Loucy (cell line): ENCODE results near the gene TXLNG.

Experiments
- EZH2phosphoT487 ChIP-seq: fragments of 200-600 bp; IDR thresholded peaks from 2 replicates; pipeline ENCODE4 v1.6.1; 2018; ENCODE audit warnings: antibody characterized with exemption, mild to moderate bottlenecking, moderate library complexity, borderline replicate concordance
- TF ChIP-seq, protein P1 (sequence below): fragments of 200-600 bp; sonication (generic); conservative IDR thresholded peaks from 2 replicates; pipeline ENCODE4 v1.5.1; 2014; ENCODE audit warnings: mild to moderate bottlenecking, antibody characterized with exemption, low read length

GRCh38 chrX:16862829-16863228 lies 76.6 kb downstream of the TXLNG start:
- TF ChIP-seq, protein P1, sequence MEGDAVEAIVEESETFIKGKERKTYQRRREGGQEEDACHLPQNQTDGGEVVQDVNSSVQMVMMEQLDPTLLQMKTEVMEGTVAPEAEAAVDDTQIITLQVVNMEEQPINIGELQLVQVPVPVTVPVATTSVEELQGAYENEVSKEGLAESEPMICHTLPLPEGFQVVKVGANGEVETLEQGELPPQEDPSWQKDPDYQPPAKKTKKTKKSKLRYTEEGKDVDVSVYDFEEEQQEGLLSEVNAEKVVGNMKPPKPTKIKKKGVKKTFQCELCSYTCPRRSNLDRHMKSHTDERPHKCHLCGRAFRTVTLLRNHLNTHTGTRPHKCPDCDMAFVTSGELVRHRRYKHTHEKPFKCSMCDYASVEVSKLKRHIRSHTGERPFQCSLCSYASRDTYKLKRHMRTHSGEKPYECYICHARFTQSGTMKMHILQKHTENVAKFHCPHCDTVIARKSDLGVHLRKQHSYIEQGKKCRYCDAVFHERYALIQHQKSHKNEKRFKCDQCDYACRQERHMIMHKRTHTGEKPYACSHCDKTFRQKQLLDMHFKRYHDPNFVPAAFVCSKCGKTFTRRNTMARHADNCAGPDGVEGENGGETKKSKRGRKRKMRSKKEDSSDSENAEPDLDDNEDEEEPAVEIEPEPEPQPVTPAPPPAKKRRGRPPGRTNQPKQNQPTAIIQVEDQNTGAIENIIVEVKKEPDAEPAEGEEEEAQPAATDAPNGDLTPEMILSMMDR: no peak
- no peak for TF ChIP-seq EZH2phosphoT487
